Endothelial cell of umbilical vein (primary cell): ENCODE data around the gene SSRP1. TPM values are rescaled to one million over a fixed set of nuclear protein-coding genes. Genes with fewer than 3 reads are reported as not detected.

ENCODE experiments used
- BruUV-seq: library from RNA; stranded (reverse); fragments of 400-500 nt; replicated peaks from 2 replicates; lab custom pipeline; 2021; lab: Mats Ljungman, UMichigan
- CTCF ChIA-PET: fragments of 300-600, 350-600 bp; sonication (Branson Sonifier 250); formaldehyde crosslinking; loops from one replicate; lab custom pipeline; 2021; ENCODE audit warnings: antibody characterized with exemption, inconsistent platforms; lab: Charles Lee
- POLR2A ChIA-PET: fragments of 300-600, 350-600 bp; sonication (Branson Sonifier 250); formaldehyde crosslinking; loops from one replicate; lab custom pipeline; 2021; ENCODE audit warnings: antibody characterized with exemption, inconsistent platforms; lab: Charles Lee
- DNase-seq: peaks from one replicate; pipeline ENCODE4 v3.0.0-alpha.2; 2011; ENCODE audit warnings: low read depth, low spot score
- FAIRE-seq: peaks from 2 replicates; lab custom pipeline; 2011; peaks lifted over from hg19 to GRCh38; lab: Jason Lieb, UNC
- H2AFZ ChIP-seq: 2 replicates; pipeline ENCODE4 v1.6.0; 2012; ENCODE audit warnings: low read depth, low read length, control low read depth, inconsistent platforms
- H3K27ac ChIP-seq: 2 replicates; pipeline ENCODE4 v1.5.1; 2011; ENCODE audit warnings: low read depth, mild to moderate bottlenecking, control low read depth, low read length, moderate library complexity; ENCODE audit not compliant: insufficient read depth
- H3K27me3 ChIP-seq, 2 experiments: 2 replicates each; pipeline versions ENCODE4 v1.6.0 to v1.6.1; 2011; ENCODE audit warnings: low read length in 2 of 2, mixed read lengths in 1 of 2; ENCODE audit not compliant: control insufficient read depth in 2 of 2, insufficient read depth in 2 of 2
- H3K36me3 ChIP-seq, 2 experiments: 2 replicates in 1 of 2; 3 replicates in 1 of 2; pipeline ENCODE4 v1.5.1; 2011; ENCODE audit warnings: low read length in 2 of 2, mild to moderate bottlenecking in 1 of 2, moderate library complexity in 1 of 2; ENCODE audit not compliant: control insufficient read depth in 2 of 2, insufficient read depth in 2 of 2; ENCODE audit errors: extremely low read depth in 1 of 2
- H3K4me1 ChIP-seq: 3 replicates; pipeline ENCODE4 v1.5.1; 2011; ENCODE audit warnings: mild to moderate bottlenecking, low read length; ENCODE audit not compliant: control insufficient read depth, insufficient read depth; ENCODE audit errors: extremely low read depth
- H3K4me2 ChIP-seq: 2 replicates; pipeline ENCODE4 v1.6.1; 2011; ENCODE audit warnings: low read length, control low read depth, mixed read lengths; ENCODE audit not compliant: insufficient read depth
- H3K4me3 ChIP-seq, 3 experiments: fragments of 200-600 bp in 1 of 3; sonication (generic), shearing (Covaris generic) in 1 of 3; replicated peaks in 1 of 3; 2 replicates each; pipeline ENCODE4 v1.5.1; 2011 to 2016; ENCODE audit warnings: control low read depth in 3 of 3, low read length in 3 of 3, mild to moderate bottlenecking in 2 of 3, inconsistent platforms in 1 of 3, low read depth in 1 of 3, moderate library complexity in 1 of 3; ENCODE audit not compliant: insufficient read depth in 1 of 3
- H3K79me2 ChIP-seq: 2 replicates; pipeline ENCODE4 v1.6.0; 2012; ENCODE audit warnings: low read length, inconsistent platforms; ENCODE audit not compliant: control insufficient read depth, insufficient read depth
- H3K9ac ChIP-seq: replicated peaks from 2 replicates; pipeline ENCODE3; 2011; ENCODE audit warnings: low read length, control low read depth; ENCODE audit not compliant: insufficient read depth; ENCODE audit errors: extremely low read depth
- H3K9me1 ChIP-seq: replicated peaks from 3 replicates; pipeline ENCODE4 v1.6.0; 2011; ENCODE audit warnings: mild to moderate bottlenecking, low read length; ENCODE audit not compliant: control insufficient read depth, insufficient read depth; ENCODE audit errors: extremely low read depth
- H3K9me3 ChIP-seq: replicated peaks from 2 replicates; pipeline ENCODE4 v1.5.1; 2012; ENCODE audit warnings: low read length, inconsistent platforms; ENCODE audit not compliant: control insufficient read depth, insufficient read depth
- H4K20me1 ChIP-seq: replicated peaks from 2 replicates; pipeline ENCODE3; 2011; ENCODE audit warnings: mild to moderate bottlenecking, low read length; ENCODE audit not compliant: control insufficient read depth, insufficient read depth; ENCODE audit errors: extremely low read depth
- CTCF ChIP-seq, 2 donors: IDR thresholded peaks; 1 replicate in 1 of 2; 2 replicates in 1 of 2; pipeline ENCODE4 v1.5.1; 2011; ENCODE audit warnings: low read length in 2 of 2, mild to moderate bottlenecking in 2 of 2, moderate library complexity in 2 of 2, control low read depth in 1 of 2, inconsistent platforms in 1 of 2, low read depth in 1 of 2; ENCODE audit not compliant: insufficient read depth in 1 of 2; ENCODE audit errors: extremely low read depth in 1 of 2
- EZH2 ChIP-seq: IDR thresholded peaks from 2 replicates; pipeline ENCODE4 v1.6.1; 2012; ENCODE audit warnings: borderline replicate concordance, low read depth, mild to moderate bottlenecking, moderate library complexity, low read length, inconsistent platforms; ENCODE audit not compliant: severe bottlenecking
- FOS ChIP-seq: IDR thresholded peaks from 2 replicates; pipeline ENCODE4 v1.6.1; 2011; ENCODE audit warnings: mild to moderate bottlenecking, low read length, moderate library complexity, borderline replicate concordance; ENCODE audit not compliant: insufficient read depth
- GATA2 ChIP-seq: IDR thresholded peaks from 2 replicates; pipeline ENCODE4 v1.7.0; 2011; ENCODE audit warnings: low read depth, mild to moderate bottlenecking, moderate library complexity, mixed read lengths, low read length; ENCODE audit not compliant: insufficient read length, insufficient read depth
- JUN ChIP-seq: IDR thresholded peaks from 2 replicates; pipeline ENCODE4 v1.6.1; 2011; ENCODE audit warnings: borderline replicate concordance, low read depth; ENCODE audit not compliant: insufficient read length, insufficient read depth
- MAX ChIP-seq: IDR thresholded peaks from 2 replicates; pipeline ENCODE4 v1.6.1; 2011; ENCODE audit not compliant: insufficient read depth, insufficient read length
- MYC ChIP-seq: IDR thresholded peaks from one replicate; pipeline ENCODE4 v1.6.1; 2011; ENCODE audit warnings: mild to moderate bottlenecking, low read depth, low read length
- POLR2A ChIP-seq: IDR thresholded peaks from 2 replicates; pipeline ENCODE4 v1.6.1; 2012; ENCODE audit warnings: low read depth, mild to moderate bottlenecking, control low read depth, low read length
- POLR2AphosphoS5 ChIP-seq: IDR thresholded peaks from 2 replicates; pipeline ENCODE4 v1.6.1; 2012; ENCODE audit warnings: low read depth, mild to moderate bottlenecking, control low read depth, low read length, moderate library complexity; ENCODE audit not compliant: insufficient read depth
- dilution Hi-C: fragments of 300-500 bp; cut with MboI; formaldehyde crosslinking; loops from one replicate; pipeline ENCODE4 v1.15.0; 2019; ENCODE audit warnings: low sequenced_read_pairs; ENCODE audit not compliant: extremely low pct_ligation_motif_present
- intact Hi-C: fragments of 100-400 bp; cut with micrococcal nuclease; formaldehyde crosslinking; loops from one replicate; pipeline ENCODE4 v1.10.0; 2022
- polyA plus RNA-seq, 4 experiments: library from polyadenylated mRNA; depleted of rRNA in 3 of 4; stranded (reverse) in 3 of 4; unstranded in 1 of 4; fragments of >200 nt; gene quantifications; 2 replicates each; pipeline versions ENCODE4 v1.2.1 to v1.2.3, GENCODE V29; 2011 to 2012; ENCODE audit warnings: missing spikeins in 1 of 4
- total RNA-seq: library from RNA; stranded (reverse); gene quantifications from 2 replicates; pipeline ENCODE4 v1.2.3, GENCODE V29; 2021

The SSRP1 gene
- total and polyA plus RNA-seq, 2 donors (not counting 3 experiments of a cell fraction or from before 2014, with no cell fraction given) = 130 to 146 TPM

GRCh38 chr11:57353852-57354251 lies 18.2 kb upstream of the SSRP1 start:
- Histone ChIP-seq H3K9me1 (no peaks in the 10 kb centered on the region), H3K4me2 (no peak overlapping the region), H3K9me3 (no peaks in the 10 kb centered on the region), H3K4me1 (no peaks in the 10 kb centered on the region), H2AFZ (no peak overlapping the region), H3K36me3 (no peaks in the 10 kb centered on the region), H4K20me1 (no peaks in the 10 kb centered on the region), H3K79me2 (no peaks in the 10 kb centered on the region), H3K9ac (no peak overlapping the region), H3K27me3 (peaks cover 0 to 3% of the 10 kb centered on the region in 2 experiments), H3K27ac (no peak overlapping the region), H3K4me3 (no peak overlapping the region)
- FAIRE-seq (no peak), DNase-seq (no peak)
- ChIA-PET CTCF (interaction anchor here (0.8 kb wide), 1 partner anchor 10 kb away, joined by 4 read pairs; no protein-coding TSS in a partner anchor), POLR2A (no interaction called here)
- BruUV-seq = no TSS peak
- TF ChIP-seq POLR2A = no peak
- no peak for TF ChIP-seq EZH2
- TF ChIP-seq MYC = no peak
- no peak for TF ChIP-seq FOS
- no peak for TF ChIP-seq POLR2AphosphoS5
- TF ChIP-seq GATA2 = no peak
- TF ChIP-seq JUN = no peak
- TF ChIP-seq MAX = no peak
- TF ChIP-seq CTCF (IDR thresholded peaks at IDR 0.05; ENCODE audit: extremely low read depth in 1 of 2, insufficient read depth in 1 of 2, low read depth in 1 of 2, low read length in 2 of 2) = no peak
- dilution Hi-C loops (no loop called here), intact Hi-C loops (no loop called here)
